Neutrophil (primary cell): ENCODE data around the gene CTSC.

Experiments
- H3K27ac ChIP-seq: fragments of 200-600 bp; sonication (generic); 2 replicates; pipeline ENCODE4 v1.5.1; 2016; ENCODE audit warnings: mild to moderate bottlenecking, moderate library complexity
- H3K27me3 ChIP-seq: fragments of 200-600 bp; sonication (generic); 2 replicates; pipeline ENCODE4 v1.6.0; 2016; ENCODE audit warnings: mild to moderate bottlenecking
- H3K36me3 ChIP-seq: fragments of 200-600 bp; sonication (generic); 2 replicates; pipeline ENCODE4 v1.5.1; 2017
- H3K4me1 ChIP-seq, 2 experiments: fragments of 200-600 bp in 1 of 2; sonication (generic) in 1 of 2; 1 replicate in 1 of 2; 2 replicates in 1 of 2; pipeline versions ENCODE4 v1.5.1 to v1.6.1; 2013 to 2016; ENCODE audit warnings: low read depth in 1 of 2, low read length in 1 of 2, mild to moderate bottlenecking in 1 of 2, moderate library complexity in 1 of 2; ENCODE audit not compliant: control insufficient read depth in 1 of 2, insufficient read depth in 1 of 2
- H3K4me3 ChIP-seq, 2 experiments: fragments of 200-600 bp in 1 of 2; sonication (generic) in 1 of 2; 1 replicate in 1 of 2; 2 replicates in 1 of 2; pipeline ENCODE4 v1.5.1; 2013 to 2016; ENCODE audit warnings: low read depth in 1 of 2, low read length in 1 of 2, mild to moderate bottlenecking in 1 of 2, moderate library complexity in 1 of 2
- H3K9me3 ChIP-seq: fragments of 200-600 bp; sonication (generic); 2 replicates; pipeline ENCODE4 v1.5.1; 2016
- CTCF ChIP-seq: fragments of 200-600 bp; sonication (generic); IDR thresholded peaks from 2 replicates; pipeline ENCODE4 v1.5.1; 2016; ENCODE audit warnings: antibody characterized with exemption

Gene CTSC

GRCh38 chr11:88317536-88317935, 20.0 kb downstream of the CTSC start:
- Histone ChIP-seq H3K27me3 (no peaks in the 10 kb centered on the region), H3K36me3 (peaks cover 7% of the 10 kb centered on the region), H3K9me3 (no peaks in the 10 kb centered on the region), H3K27ac (no peak overlapping the region), H3K4me1 (no peaks in the 10 kb centered on the region), H3K4me3 (no peak overlapping the region)
- no peak for TF ChIP-seq CTCF

- no peak for TF ChIP-seq CTCF
- Histone ChIP-seq H3K36me3 (peaks cover 13% of the 10 kb centered on the region), H3K4me3 (no peak overlapping the region)
These were observed 21.5 kb downstream of the CTSC start for GRCh38 chr11:88315981-88316441.

GRCh38 chr11:88315015-88315414, 22.5 kb downstream of the CTSC start:
- no peak for TF ChIP-seq CTCF
- no peak overlapping the region for H3K4me3 ChIP-seq
- no peaks in the 10 kb centered on the region for H3K4me1 ChIP-seq
- H3K27me3 ChIP-seq = no peaks in the 10 kb centered on the region
- H3K36me3 ChIP-seq = peaks cover 21% of the 10 kb centered on the region
- no peak overlapping the region for H3K27ac ChIP-seq
- H3K9me3 ChIP-seq = no peaks in the 10 kb centered on the region

More at GRCh38 chr11:88315981-88316441, 21.5 kb downstream of the CTSC start:
- Histone ChIP-seq H3K9me3 (no peaks in the 10 kb centered on the region), H3K4me1 (no peaks in the 10 kb centered on the region), H3K27me3 (no peaks in the 10 kb centered on the region), H3K27ac (no peak overlapping the region)

GRCh38 chr11:88313441-88313840, 24.1 kb downstream of the CTSC start:
- Histone ChIP-seq H3K36me3 (peaks cover 32% of the 10 kb centered on the region), H3K27me3 (no peaks in the 10 kb centered on the region), H3K27ac (no peak overlapping the region), H3K4me1 (no peaks in the 10 kb centered on the region), H3K9me3 (no peaks in the 10 kb centered on the region), H3K4me3 (no peak overlapping the region)
- TF ChIP-seq CTCF = no peak

- Histone ChIP-seq H3K36me3 (peaks cover 39% of the 10 kb centered on the region), H3K9me3 (no peaks in the 10 kb centered on the region), H3K4me1 (no peaks in the 10 kb centered on the region), H3K27ac (no peak overlapping the region), H3K27me3 (no peaks in the 10 kb centered on the region), H3K4me3 (no peak overlapping the region)
- TF ChIP-seq CTCF = no peak
These were observed 24.9 kb downstream of the CTSC start for GRCh38 chr11:88312628-88313027.

GRCh38 chr11:88310246-88310645, 27.3 kb downstream of the CTSC start:
- Histone ChIP-seq H3K4me3 (no peak overlapping the region), H3K27ac (no peak overlapping the region), H3K36me3 (peaks cover 58% of the 10 kb centered on the region), H3K9me3 (no peaks in the 10 kb centered on the region), H3K4me1 (no peaks in the 10 kb centered on the region), H3K27me3 (no peaks in the 10 kb centered on the region)
- TF ChIP-seq CTCF = no peak
